HG03066 (cell line): ENCODE results near the gene KIN.
A peak's percentile ranks its signal among the peaks of the same experiment; 100 is the strongest.
"Not testable (repeated sequence)": the region's sequence is repeated elsewhere in the genome, so short reads cannot be mapped to it uniquely, and the experiment has no call there.

Experiments used
- ATAC-seq: cut with Tn5 transposase; IDR thresholded peaks from one replicate; pipeline ENCODE4 v1.9.1; 2021; ENCODE audit warnings: low read depth; ENCODE audit not compliant: unreplicated experiment

KIN gene

GRCh38 chr10:7795605-7796004 is 7.8 kb upstream of the KIN start:
- ATAC-seq, result no peak

GRCh38 chr10:7794251-7795026 is 6.6 kb upstream of the KIN start:
- ATAC-seq, result no peak

GRCh38 chr10:7792541-7792940 is 4.7 kb upstream of the KIN start:
- ATAC-seq, result no peak

GRCh38 chr10:7789390-7789789 is 1.6 kb upstream of the KIN start:
- ATAC-seq, result no peak

GRCh38 chr10:7788639-7789286 is 970 bp upstream of the KIN start:
- ATAC-seq, result peak; percentile 19

GRCh38 chr10:7787150-7787856 is 490 bp downstream of the KIN start:
- ATAC-seq, result peak; percentile 4

- ATAC-seq, result no peak
Observed at GRCh38 chr10:7786430-7786829, 1.4 kb downstream of the KIN start.

GRCh38 chr10:7782194-7782593 is 5.6 kb downstream of the KIN start:
- ATAC-seq, result not testable (repeated sequence)

GRCh38 chr10:7776777-7777176 is 11.0 kb downstream of the KIN start:
- no peak for ATAC-seq

GRCh38 chr10:7773845-7774801 is 13.7 kb downstream of the KIN start:
- no peak for ATAC-seq

- ATAC-seq, result no peak
Observed at GRCh38 chr10:7768417-7768816, 19.4 kb downstream of the KIN start.

- no peak for ATAC-seq
Observed at GRCh38 chr10:7767209-7767608, 20.6 kb downstream of the KIN start.

GRCh38 chr10:7766241-7766640 is 21.6 kb downstream of the KIN start:
- ATAC-seq, result no peak

- no peak for ATAC-seq
Observed at GRCh38 chr10:7763929-7764328, 23.9 kb downstream of the KIN start.

GRCh38 chr10:7756360-7756992 is 31.3 kb downstream of the KIN start:
- no peak for ATAC-seq

GRCh38 chr10:7755103-7755502 is 32.7 kb downstream of the KIN start:
- no peak for ATAC-seq

- ATAC-seq, result no peak
Observed at GRCh38 chr10:7752251-7752650, 35.5 kb downstream of the KIN start.

- ATAC-seq, result no peak
Observed at GRCh38 chr10:7750222-7750621, 37.6 kb downstream of the KIN start.

- not testable (repeated sequence) for ATAC-seq
Observed at GRCh38 chr10:7748637-7749036, 39.2 kb downstream of the KIN start.

GRCh38 chr10:7744307-7744706 is 43.5 kb downstream of the KIN start:
- ATAC-seq, result no peak
